Keratinocyte (primary cell): ENCODE results near the gene CYP39A1. TPM values are rescaled to one million over a fixed set of nuclear protein-coding genes. Genes with fewer than 3 reads are reported as not detected.

Experiments used
- DNase-seq: peaks from one replicate; pipeline ENCODE4 v3.0.0-alpha.2; 2011; ENCODE audit warnings: low read depth, missing footprints, low spot score
- FAIRE-seq: peaks from 2 replicates; lab custom pipeline; 2011; peaks lifted over from hg19 to GRCh38; lab: Jason Lieb, UNC
- H2AFZ ChIP-seq: 2 replicates; pipeline ENCODE4 v1.6.0; 2012; ENCODE audit warnings: low read length, control low read depth, inconsistent platforms; ENCODE audit not compliant: control insufficient read depth
- H3K27ac ChIP-seq: 2 replicates; pipeline ENCODE4 v1.5.1; 2011; ENCODE audit warnings: low read length; ENCODE audit not compliant: control insufficient read depth, insufficient read depth
- H3K27me3 ChIP-seq: 3 replicates; pipeline ENCODE4 v1.6.0; 2011; ENCODE audit warnings: low read length; ENCODE audit not compliant: control insufficient read depth, insufficient read depth; ENCODE audit errors: extremely low read depth
- H3K36me3 ChIP-seq, 2 experiments: 2 replicates in 1 of 2; 3 replicates in 1 of 2; pipeline ENCODE4 v1.5.1; 2011; ENCODE audit warnings: low read length in 2 of 2, mild to moderate bottlenecking in 1 of 2; ENCODE audit not compliant: control insufficient read depth in 2 of 2, insufficient read depth in 2 of 2; ENCODE audit errors: extremely low read depth in 1 of 2
- H3K4me1 ChIP-seq: 3 replicates; pipeline ENCODE4 v1.5.1; 2011; ENCODE audit warnings: low read length; ENCODE audit not compliant: control insufficient read depth, insufficient read depth; ENCODE audit errors: extremely low read depth
- H3K4me2 ChIP-seq: 3 replicates; pipeline ENCODE4 v1.6.0; 2011; ENCODE audit warnings: low read depth, low read length; ENCODE audit not compliant: control insufficient read depth, insufficient read depth; ENCODE audit errors: extremely low read depth
- H3K4me3 ChIP-seq, 3 experiments: fragments of 200-600 bp in 1 of 3; sonication (generic) in 1 of 3; 2 replicates in 2 of 3; 3 replicates in 1 of 3; pipeline ENCODE4 v1.5.1; 2011 to 2016; ENCODE audit warnings: low read length in 3 of 3, mild to moderate bottlenecking in 3 of 3, control low read depth in 2 of 3, inconsistent platforms in 1 of 3, low read depth in 1 of 3, mixed read lengths in 1 of 3, mixed run types in 1 of 3, moderate library complexity in 1 of 3; ENCODE audit not compliant: control insufficient read depth in 2 of 3, insufficient read depth in 2 of 3; ENCODE audit errors: extremely low read depth in 1 of 3
- H3K79me2 ChIP-seq: 2 replicates; pipeline ENCODE4 v1.6.0; 2012; ENCODE audit warnings: low read length; ENCODE audit not compliant: control insufficient read depth, insufficient read depth
- H3K9ac ChIP-seq: 3 replicates; pipeline ENCODE4 v1.6.0; 2011; ENCODE audit warnings: low read length; ENCODE audit not compliant: control insufficient read depth, insufficient read depth; ENCODE audit errors: extremely low read depth
- H3K9me1 ChIP-seq: 3 replicates; pipeline ENCODE4 v1.6.0; 2011; ENCODE audit warnings: low read length; ENCODE audit not compliant: control insufficient read depth, insufficient read depth; ENCODE audit errors: extremely low read depth
- H3K9me3 ChIP-seq: 2 replicates; pipeline ENCODE4 v1.5.1; 2012; ENCODE audit warnings: low read depth, low read length; ENCODE audit not compliant: control insufficient read depth
- H4K20me1 ChIP-seq: 3 replicates; pipeline ENCODE4 v1.6.0; 2011; ENCODE audit warnings: low read length; ENCODE audit not compliant: control insufficient read depth, insufficient read depth; ENCODE audit errors: extremely low read depth
- EZH2 ChIP-seq: IDR thresholded peaks from one replicate; pipeline ENCODE4 v1.6.1; 2012; ENCODE audit warnings: inconsistent platforms, mild to moderate bottlenecking, low read length, moderate library complexity
- dilution Hi-C: fragments of 300-500 bp; cut with MboI; formaldehyde crosslinking; loops from one replicate; pipeline ENCODE4 v1.7.0; 2020; ENCODE audit warnings: low sequenced_read_pairs; ENCODE audit not compliant: extremely low pct_ligation_motif_present
- polyA plus RNA-seq, 5 experiments: library from polyadenylated mRNA; depleted of rRNA in 3 of 5; stranded (reverse) in 3 of 5; stranded (forward) in 1 of 5; unstranded in 1 of 5; fragments of >200 nt; gene quantifications; 1 replicate in 1 of 5; 2 replicates in 3 of 5; 3 replicates in 1 of 5; pipeline versions ENCODE4 v1.2.1 to v1.2.3, GENCODE V29; 2011 to 2012; ENCODE audit warnings: missing spikeins in 2 of 5, low read depth in 1 of 5, low replicate concordance in 1 of 5
- TF ChIP-seq, protein P1 (sequence below), 3 experiments: IDR thresholded peaks in 1 of 3; conservative IDR thresholded peaks in 1 of 3; optimal IDR thresholded peaks in 1 of 3; 2 replicates in 2 of 3; 3 replicates in 1 of 3; pipeline versions ENCODE3 to v1.5.1; 2011; ENCODE audit warnings: low read length in 3 of 3, mild to moderate bottlenecking in 3 of 3, moderate library complexity in 2 of 3, control low read depth in 1 of 3, inconsistent platforms in 1 of 3; ENCODE audit not compliant: insufficient read depth in 2 of 3; ENCODE audit errors: extremely low read depth in 1 of 3

Gene CYP39A1
- polyA plus RNA-seq, 1 donor (not counting 4 experiments of a cell fraction or from before 2014, with no cell fraction given): 1.6 TPM

- no peak for TF ChIP-seq EZH2
- TF ChIP-seq, protein P1, sequence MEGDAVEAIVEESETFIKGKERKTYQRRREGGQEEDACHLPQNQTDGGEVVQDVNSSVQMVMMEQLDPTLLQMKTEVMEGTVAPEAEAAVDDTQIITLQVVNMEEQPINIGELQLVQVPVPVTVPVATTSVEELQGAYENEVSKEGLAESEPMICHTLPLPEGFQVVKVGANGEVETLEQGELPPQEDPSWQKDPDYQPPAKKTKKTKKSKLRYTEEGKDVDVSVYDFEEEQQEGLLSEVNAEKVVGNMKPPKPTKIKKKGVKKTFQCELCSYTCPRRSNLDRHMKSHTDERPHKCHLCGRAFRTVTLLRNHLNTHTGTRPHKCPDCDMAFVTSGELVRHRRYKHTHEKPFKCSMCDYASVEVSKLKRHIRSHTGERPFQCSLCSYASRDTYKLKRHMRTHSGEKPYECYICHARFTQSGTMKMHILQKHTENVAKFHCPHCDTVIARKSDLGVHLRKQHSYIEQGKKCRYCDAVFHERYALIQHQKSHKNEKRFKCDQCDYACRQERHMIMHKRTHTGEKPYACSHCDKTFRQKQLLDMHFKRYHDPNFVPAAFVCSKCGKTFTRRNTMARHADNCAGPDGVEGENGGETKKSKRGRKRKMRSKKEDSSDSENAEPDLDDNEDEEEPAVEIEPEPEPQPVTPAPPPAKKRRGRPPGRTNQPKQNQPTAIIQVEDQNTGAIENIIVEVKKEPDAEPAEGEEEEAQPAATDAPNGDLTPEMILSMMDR (optimal IDR thresholded peaks at IDR 0.05 in 1 of 3, IDR thresholded peaks at IDR 0.05 in 1 of 3, conservative IDR thresholded peaks at IDR 0.05 in 1 of 3; ENCODE audit: extremely low read depth in 1 of 3, insufficient read depth in 2 of 3, low read length in 3 of 3): no peak
- dilution Hi-C loops: no loop called here
- no peaks in the 10 kb centered on the region for H4K20me1 ChIP-seq
- H3K79me2 ChIP-seq: no peaks in the 10 kb centered on the region
- H3K9me3 ChIP-seq: no peaks in the 10 kb centered on the region
- no peaks in the 10 kb centered on the region for H3K36me3 ChIP-seq
- H3K27ac ChIP-seq: no peak overlapping the region
- no peak overlapping the region for H3K4me3 ChIP-seq
- DNase-seq (no peak), FAIRE-seq (no peak)
- H2AFZ ChIP-seq: no peak overlapping the region
- no peaks in the 10 kb centered on the region for H3K9me1 ChIP-seq
- no peak overlapping the region for H3K9ac ChIP-seq
- no peaks in the 10 kb centered on the region for H3K4me1 ChIP-seq
- H3K4me2 ChIP-seq: no peak overlapping the region
- H3K27me3 ChIP-seq: no peaks in the 10 kb centered on the region
Observed at GRCh38 chr6:46581459-46582177, 71.0 kb downstream of the CYP39A1 start.

DNA sequence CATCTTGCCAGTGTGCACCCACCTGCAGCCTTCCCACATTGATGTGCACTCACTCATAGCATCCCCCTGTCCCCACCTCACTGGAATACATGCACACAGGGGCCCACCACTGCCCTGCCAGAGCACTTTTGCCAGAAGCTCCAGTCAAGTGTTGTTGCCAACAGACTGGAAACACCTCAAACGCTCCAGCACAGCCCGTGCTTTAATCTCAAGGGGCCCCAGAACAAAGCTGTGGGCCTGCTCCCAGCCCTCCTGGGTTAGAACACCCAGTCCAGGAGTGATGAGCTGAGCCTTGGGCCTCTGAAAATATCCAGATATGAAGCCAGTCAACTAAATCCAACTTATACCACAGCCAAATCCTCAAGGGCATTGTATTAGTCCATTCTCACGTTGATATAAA lies 77.1 kb downstream of the CYP39A1 start:
- FAIRE-seq (no peak), DNase-seq (no peak)
- no peak overlapping the region for H3K4me3 ChIP-seq
- H3K79me2 ChIP-seq: no peaks in the 10 kb centered on the region
- no peaks in the 10 kb centered on the region for H3K4me1 ChIP-seq
- no peak overlapping the region for H3K4me2 ChIP-seq
- TF ChIP-seq EZH2: no peak
- TF ChIP-seq, protein P1 (optimal IDR thresholded peaks at IDR 0.05 in 1 of 3, IDR thresholded peaks at IDR 0.05 in 1 of 3, conservative IDR thresholded peaks at IDR 0.05 in 1 of 3; ENCODE audit: extremely low read depth in 1 of 3, insufficient read depth in 2 of 3, low read length in 3 of 3): no peak
- H4K20me1 ChIP-seq: no peaks in the 10 kb centered on the region
- H3K27me3 ChIP-seq: no peaks in the 10 kb centered on the region
- no peak overlapping the region for H3K27ac ChIP-seq
- dilution Hi-C loops: no loop called here
- H2AFZ ChIP-seq: no peak overlapping the region
- no peaks in the 10 kb centered on the region for H3K36me3 ChIP-seq
- H3K9me1 ChIP-seq: no peaks in the 10 kb centered on the region
- H3K9me3 ChIP-seq: no peaks in the 10 kb centered on the region
- H3K9ac ChIP-seq: no peak overlapping the region
